ENCODE measurements around the gene ABCC8.

Gene ABCC8

GRCh38 chr11:17521106-17521900, 44.7 kb upstream of the ABCC8 start:
- TF ChIP-seq CTCF (IDR thresholded peaks at IDR 0.05; ENCODE audit: insufficient read depth, low read length, poor library complexity, severe bottlenecking), result no peak
- DNase-seq (ENCODE audit: extremely low read depth, insufficient read length), result no peak
- Histone ChIP-seq H3K27me3 (replicated peaks; ENCODE audit: control insufficient read depth, insufficient read depth, low read length) (peaks cover under 1% of the 10 kb centered on the region; the same call in 1 of the 2 replicates), H3K36me3 (ENCODE audit: control insufficient read depth, insufficient read depth, low read length) (no peaks in the 10 kb centered on the region), H3K4me3 (replicated peaks; ENCODE audit: low read depth, low read length) (no peak overlapping the region)

GRCh38 chr11:17519061-17519885, 42.6 kb upstream of the ABCC8 start:
- Histone ChIP-seq H3K27me3 (replicated peaks; ENCODE audit: control insufficient read depth, insufficient read depth, low read length) (peaks cover 2% of the 10 kb centered on the region; the same call in 1 of the 2 replicates), H3K36me3 (ENCODE audit: control insufficient read depth, insufficient read depth, low read length) (no peaks in the 10 kb centered on the region), H3K4me3 (replicated peaks; ENCODE audit: low read depth, low read length) (no peak overlapping the region)
- DNase-seq (ENCODE audit: extremely low read depth, insufficient read length), result no peak
- TF ChIP-seq CTCF (IDR thresholded peaks at IDR 0.05; ENCODE audit: insufficient read depth, low read length, poor library complexity, severe bottlenecking), result no peak

GRCh38 chr11:17518366-17518765, 41.7 kb upstream of the ABCC8 start:
- no peaks in the 10 kb centered on the region for H3K36me3 ChIP-seq (ENCODE audit: control insufficient read depth, insufficient read depth, low read length)
- peaks cover 2% of the 10 kb centered on the region; the same call in 1 of the 2 replicates for H3K27me3 ChIP-seq (replicated peaks; ENCODE audit: control insufficient read depth, insufficient read depth, low read length)
- DNase-seq (ENCODE audit: extremely low read depth, insufficient read length), result no peak
- TF ChIP-seq CTCF (IDR thresholded peaks at IDR 0.05; ENCODE audit: insufficient read depth, low read length, poor library complexity, severe bottlenecking), result no peak
- H3K4me3 ChIP-seq (replicated peaks; ENCODE audit: low read depth, low read length), result no peak overlapping the region

- TF ChIP-seq CTCF (IDR thresholded peaks at IDR 0.05; ENCODE audit: insufficient read depth, low read length, poor library complexity, severe bottlenecking), result no peak
- no peak for DNase-seq (ENCODE audit: extremely low read depth, insufficient read length)
- Histone ChIP-seq H3K36me3 (ENCODE audit: control insufficient read depth, insufficient read depth, low read length) (no peaks in the 10 kb centered on the region), H3K4me3 (replicated peaks; ENCODE audit: low read depth, low read length) (no peak overlapping the region), H3K27me3 (replicated peaks; ENCODE audit: control insufficient read depth, insufficient read depth, low read length) (peaks cover 2% of the 10 kb centered on the region; the same call in 1 of the 2 replicates)
Observed at GRCh38 chr11:17517186-17517585, 40.5 kb upstream of the ABCC8 start.

GRCh38 chr11:17516551-17517150, 40.0 kb upstream of the ABCC8 start:
- H3K36me3 ChIP-seq (ENCODE audit: control insufficient read depth, insufficient read depth, low read length), result no peaks in the 10 kb centered on the region
- peaks cover 2% of the 10 kb centered on the region; the same call in 1 of the 2 replicates for H3K27me3 ChIP-seq (replicated peaks; ENCODE audit: control insufficient read depth, insufficient read depth, low read length)
- H3K4me3 ChIP-seq (replicated peaks; ENCODE audit: low read depth, low read length), result no peak overlapping the region
- no peak for TF ChIP-seq CTCF (IDR thresholded peaks at IDR 0.05; ENCODE audit: insufficient read depth, low read length, poor library complexity, severe bottlenecking)
- DNase-seq (ENCODE audit: extremely low read depth, insufficient read length), result no peak
